ENCODE data around the gene HSF2. TPM values are rescaled to one million over a fixed set of nuclear protein-coding genes. Genes with fewer than 3 reads are reported as not detected.

HSF2 gene
- total RNA-seq, 4 donors from 2014 or later: 44.2 to 92.1 (median 68.3) TPM

DNA sequence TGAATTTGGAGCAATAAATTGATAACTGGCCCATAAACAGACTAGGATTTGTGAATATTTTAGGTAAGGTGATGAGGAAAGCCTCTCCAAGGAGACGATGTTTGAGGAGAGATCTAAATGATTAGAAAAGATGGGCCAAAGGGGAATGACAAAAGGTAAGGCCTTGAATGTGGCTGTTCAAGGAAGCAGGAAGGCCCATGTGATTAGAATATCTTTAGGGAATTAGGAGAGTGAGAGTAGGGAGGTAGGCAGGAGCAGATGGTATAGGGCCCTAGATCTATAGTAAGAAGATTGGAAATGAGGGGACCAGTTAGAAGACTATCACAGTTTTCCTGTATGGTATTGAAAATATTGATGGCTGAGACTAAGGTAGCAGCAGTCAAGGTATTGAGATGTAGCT, 6.7 kb downstream of the HSF2 start:
- DNase-seq (no peak), ATAC-seq (no peak)
- Histone ChIP-seq H3K27ac (peak overlapping the region; percentile 93 to 100 (median 94)), H3K36me3 (no peaks in the 10 kb centered on the region), H3K4me1 (peaks cover 70 to 92% of the 10 kb centered on the region in 2 donors), H3K4me3 (no peak overlapping the region), H3K9me3 (no peaks in the 10 kb centered on the region), H3K27me3 (no peaks in the 10 kb centered on the region)
- TF ChIP-seq, protein P1, sequence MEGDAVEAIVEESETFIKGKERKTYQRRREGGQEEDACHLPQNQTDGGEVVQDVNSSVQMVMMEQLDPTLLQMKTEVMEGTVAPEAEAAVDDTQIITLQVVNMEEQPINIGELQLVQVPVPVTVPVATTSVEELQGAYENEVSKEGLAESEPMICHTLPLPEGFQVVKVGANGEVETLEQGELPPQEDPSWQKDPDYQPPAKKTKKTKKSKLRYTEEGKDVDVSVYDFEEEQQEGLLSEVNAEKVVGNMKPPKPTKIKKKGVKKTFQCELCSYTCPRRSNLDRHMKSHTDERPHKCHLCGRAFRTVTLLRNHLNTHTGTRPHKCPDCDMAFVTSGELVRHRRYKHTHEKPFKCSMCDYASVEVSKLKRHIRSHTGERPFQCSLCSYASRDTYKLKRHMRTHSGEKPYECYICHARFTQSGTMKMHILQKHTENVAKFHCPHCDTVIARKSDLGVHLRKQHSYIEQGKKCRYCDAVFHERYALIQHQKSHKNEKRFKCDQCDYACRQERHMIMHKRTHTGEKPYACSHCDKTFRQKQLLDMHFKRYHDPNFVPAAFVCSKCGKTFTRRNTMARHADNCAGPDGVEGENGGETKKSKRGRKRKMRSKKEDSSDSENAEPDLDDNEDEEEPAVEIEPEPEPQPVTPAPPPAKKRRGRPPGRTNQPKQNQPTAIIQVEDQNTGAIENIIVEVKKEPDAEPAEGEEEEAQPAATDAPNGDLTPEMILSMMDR (IDR thresholded peaks at IDR 0.05 in 4 of 5, conservative IDR thresholded peaks at IDR 0.05 in 1 of 5): no peak
- no peak for TF ChIP-seq POLR2A (IDR thresholded peaks at IDR 0.05)
- in situ Hi-C loops (cut with MboI; ENCODE audit: low sequenced_read_pairs in 4 of 4): no loop called here
- intact Hi-C loops (cut with DNase I; ENCODE audit: low total_unique reads): loop anchor here (10.0 kb wide), 1 partner anchor 621 kb away; no protein-coding TSS in a partner anchor

DNA sequence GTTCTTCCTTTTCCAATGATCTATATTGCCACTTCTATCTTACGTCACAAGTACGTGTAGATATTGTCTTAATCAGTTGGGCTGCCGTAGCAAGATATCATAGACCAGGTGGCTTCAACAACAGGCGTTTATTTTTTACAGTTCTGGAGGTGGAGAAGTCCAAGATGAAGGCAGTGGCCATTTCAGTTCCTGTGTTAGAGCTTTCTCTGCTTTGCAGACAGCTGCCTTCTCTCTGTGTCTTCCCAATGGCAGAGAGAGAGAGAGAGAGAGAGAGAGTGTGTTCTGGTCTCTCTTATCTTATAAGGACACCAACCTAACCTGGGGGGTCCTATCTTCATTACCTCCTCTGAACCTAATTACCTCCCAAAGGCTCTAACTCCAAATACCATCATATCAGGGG, 8.3 kb downstream of the HSF2 start:
- ATAC-seq (peak in 1 of 2 donors; percentile 25), DNase-seq (no peak)
- H3K27ac ChIP-seq: peak overlapping the region; percentile 64 to 100 (median 94)
- H3K36me3 ChIP-seq: no peaks in the 10 kb centered on the region
- H3K9me3 ChIP-seq: no peaks in the 10 kb centered on the region
- no peak for TF ChIP-seq POLR2A (IDR thresholded peaks at IDR 0.05)
- TF ChIP-seq, protein P1 (IDR thresholded peaks at IDR 0.05 in 4 of 5, conservative IDR thresholded peaks at IDR 0.05 in 1 of 5): no peak
- no peaks in the 10 kb centered on the region for H3K27me3 ChIP-seq
- intact Hi-C loops (cut with DNase I; ENCODE audit: low total_unique reads) (loop anchor here (10.0 kb wide), 1 partner anchor 623 kb away; no protein-coding TSS in a partner anchor), in situ Hi-C loops (cut with MboI; ENCODE audit: low sequenced_read_pairs in 4 of 4) (no loop called here)
- H3K4me3 ChIP-seq: no peak overlapping the region
- peaks cover 71 to 89% of the 10 kb centered on the region in 2 donors for H3K4me1 ChIP-seq

DNA sequence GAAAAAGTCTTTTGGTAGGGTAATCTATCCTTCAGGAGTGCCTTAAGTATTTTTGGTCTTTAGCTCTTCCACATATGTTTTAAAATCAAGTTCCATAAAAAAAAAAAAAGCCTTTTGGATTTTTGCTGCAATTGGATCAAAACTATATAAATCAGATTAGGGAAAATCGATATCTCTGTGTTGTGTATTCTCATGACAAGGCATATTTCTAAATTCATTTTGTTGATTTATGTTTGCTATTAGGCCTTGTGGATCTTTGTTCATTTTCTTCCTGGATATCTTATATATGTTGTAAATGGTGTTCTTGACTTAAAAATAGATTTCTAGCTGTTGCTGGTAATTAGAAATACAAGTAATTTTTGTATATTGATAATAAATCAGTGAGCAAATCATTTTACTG, 8.8 kb downstream of the HSF2 start:
- no peaks in the 10 kb centered on the region for H3K9me3 ChIP-seq
- intact Hi-C loops (cut with DNase I; ENCODE audit: low total_unique reads) (loop anchor here (10.0 kb wide), 1 partner anchor 623 kb away; no protein-coding TSS in a partner anchor), in situ Hi-C loops (cut with MboI; ENCODE audit: low sequenced_read_pairs in 4 of 4) (no loop called here)
- ATAC-seq: no peak
- DNase-seq: no peak
- TF ChIP-seq, protein P1 (IDR thresholded peaks at IDR 0.05 in 4 of 5, conservative IDR thresholded peaks at IDR 0.05 in 1 of 5): no peak
- no peak for TF ChIP-seq POLR2A (IDR thresholded peaks at IDR 0.05)
- H3K36me3 ChIP-seq: no peaks in the 10 kb centered on the region
- H3K4me3 ChIP-seq: peak overlapping the region in 1 of 4 donors; percentile 8
- no peaks in the 10 kb centered on the region for H3K27me3 ChIP-seq
- H3K4me1 ChIP-seq: peaks cover 67 to 85% of the 10 kb centered on the region in 2 donors
- peak overlapping the region; percentile 64 to 100 (median 94) for H3K27ac ChIP-seq

DNA sequence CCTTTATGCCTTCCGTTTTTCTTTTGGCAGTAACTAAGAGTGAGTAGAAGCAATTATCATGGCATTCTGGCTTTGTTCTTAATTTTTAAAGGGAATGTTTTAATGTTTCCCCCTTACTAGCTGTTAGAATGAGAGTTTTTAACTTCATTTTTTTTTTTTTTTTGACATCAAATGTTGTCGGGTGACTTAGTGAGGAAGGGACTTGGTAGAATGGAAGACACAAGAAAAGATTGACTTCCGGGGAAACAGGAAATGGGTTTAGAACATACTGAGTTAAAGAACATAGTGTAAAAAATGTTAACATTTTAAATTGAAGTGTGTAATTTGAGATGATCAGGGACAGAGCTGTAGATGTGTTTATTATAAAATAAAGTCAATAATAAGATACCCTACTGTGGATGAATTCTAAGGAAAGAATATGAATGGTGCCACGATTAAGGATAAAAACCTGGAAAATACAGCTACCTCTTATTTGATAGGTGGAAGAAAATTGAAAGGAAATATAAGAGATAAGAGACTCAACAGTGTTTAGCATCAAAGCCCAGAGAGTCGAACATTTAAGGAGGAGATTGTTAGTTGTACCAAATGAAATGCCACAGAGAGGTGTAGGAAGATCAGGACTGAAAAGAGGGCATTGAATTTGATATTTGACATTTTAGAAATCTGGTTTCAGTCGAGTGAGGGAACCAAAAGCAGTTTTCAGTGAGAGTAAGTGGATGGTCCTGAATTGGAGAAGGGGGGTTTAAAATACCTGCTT, 9.4 kb downstream of the HSF2 start:
- ATAC-seq (no peak), DNase-seq (no peak)
- intact Hi-C loops (cut with DNase I; ENCODE audit: low total_unique reads) (loop anchor here (10.0 kb wide), 1 partner anchor 624 kb away; no protein-coding TSS in a partner anchor), in situ Hi-C loops (cut with MboI; ENCODE audit: low sequenced_read_pairs in 4 of 4) (no loop called here)
- H3K9me3 ChIP-seq: no peaks in the 10 kb centered on the region
- peak overlapping the region in 1 of 4 donors; percentile 8 for H3K4me3 ChIP-seq
- H3K27ac ChIP-seq: peak overlapping the region; percentile 64 to 100 (median 94)
- H3K36me3 ChIP-seq: no peaks in the 10 kb centered on the region
- H3K4me1 ChIP-seq: peaks cover 62 to 85% of the 10 kb centered on the region in 2 donors
- TF ChIP-seq, protein P1 (IDR thresholded peaks at IDR 0.05 in 4 of 5, conservative IDR thresholded peaks at IDR 0.05 in 1 of 5): no peak
- no peak for TF ChIP-seq POLR2A (IDR thresholded peaks at IDR 0.05)
- H3K27me3 ChIP-seq: no peaks in the 10 kb centered on the region
